ENCODE results near the gene ERI3. TPM values are rescaled to one million over a fixed set of nuclear protein-coding genes. Genes with fewer than 3 reads are reported as not detected.

ERI3 gene
- polyA plus RNA-seq, 2 of the 4 experiments (the other 2 are of a cell fraction): 43.4 to 44.7 TPM

GRCh38 chr1:44339731-44340130 is 15.3 kb downstream of the ERI3 start:
- DNase-seq (ENCODE audit: low read depth in 1 of 2, low spot score in 1 of 2) (no peak), ATAC-seq (no peak), FAIRE-seq (no peak)
- no peaks in the 10 kb centered on the region for H3K9me3 ChIP-seq
- CTCF ChIA-PET: interaction anchor here (1.1 kb wide), 1 partner anchor 18 kb away, joined by 5 read pairs; no protein-coding TSS in a partner anchor
- no peak overlapping the region for H3K4me3 ChIP-seq
- no peak overlapping the region for H3K4me2 ChIP-seq
- H3K4me1 ChIP-seq: peaks cover 9% of the 10 kb centered on the region; the same call in 2 of the 3 replicates
- 84% methylated on average over 4 of the region's 4 CpGs for WGBS (ENCODE audit: missing lambda C conversion rate)
- no peak overlapping the region for H3K27ac ChIP-seq
- POLR2A ChIA-PET: no interaction called here
- no peak for TF ChIP-seq ZSCAN20 (CRISPR knock-in tag; IDR thresholded peaks at IDR 0.05)
- TF ChIP-seq TP53 (CRISPR knock-in tag; IDR thresholded peaks at IDR 0.05): no peak
- no peak for TF ChIP-seq SMC3 (IDR thresholded peaks at IDR 0.05)
- TF ChIP-seq, protein P1, sequence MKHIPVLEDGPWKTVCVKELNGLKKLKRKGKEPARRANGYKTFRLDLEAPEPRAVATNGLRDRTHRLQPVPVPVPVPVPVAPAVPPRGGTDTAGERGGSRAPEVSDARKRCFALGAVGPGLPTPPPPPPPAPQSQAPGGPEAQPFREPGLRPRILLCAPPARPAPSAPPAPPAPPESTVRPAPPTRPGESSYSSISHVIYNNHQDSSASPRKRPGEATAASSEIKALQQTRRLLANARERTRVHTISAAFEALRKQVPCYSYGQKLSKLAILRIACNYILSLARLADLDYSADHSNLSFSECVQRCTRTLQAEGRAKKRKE (CRISPR knock-in tag; IDR thresholded peaks at IDR 0.05; ENCODE audit: low read depth): no peak
- no peak for TF ChIP-seq ZNF302 (CRISPR knock-in tag; IDR thresholded peaks at IDR 0.05)
- no peak for TF ChIP-seq POLR2AphosphoS2 (conservative IDR thresholded peaks at IDR 0.05; ENCODE audit: low read length)
- TF ChIP-seq, protein P2, sequence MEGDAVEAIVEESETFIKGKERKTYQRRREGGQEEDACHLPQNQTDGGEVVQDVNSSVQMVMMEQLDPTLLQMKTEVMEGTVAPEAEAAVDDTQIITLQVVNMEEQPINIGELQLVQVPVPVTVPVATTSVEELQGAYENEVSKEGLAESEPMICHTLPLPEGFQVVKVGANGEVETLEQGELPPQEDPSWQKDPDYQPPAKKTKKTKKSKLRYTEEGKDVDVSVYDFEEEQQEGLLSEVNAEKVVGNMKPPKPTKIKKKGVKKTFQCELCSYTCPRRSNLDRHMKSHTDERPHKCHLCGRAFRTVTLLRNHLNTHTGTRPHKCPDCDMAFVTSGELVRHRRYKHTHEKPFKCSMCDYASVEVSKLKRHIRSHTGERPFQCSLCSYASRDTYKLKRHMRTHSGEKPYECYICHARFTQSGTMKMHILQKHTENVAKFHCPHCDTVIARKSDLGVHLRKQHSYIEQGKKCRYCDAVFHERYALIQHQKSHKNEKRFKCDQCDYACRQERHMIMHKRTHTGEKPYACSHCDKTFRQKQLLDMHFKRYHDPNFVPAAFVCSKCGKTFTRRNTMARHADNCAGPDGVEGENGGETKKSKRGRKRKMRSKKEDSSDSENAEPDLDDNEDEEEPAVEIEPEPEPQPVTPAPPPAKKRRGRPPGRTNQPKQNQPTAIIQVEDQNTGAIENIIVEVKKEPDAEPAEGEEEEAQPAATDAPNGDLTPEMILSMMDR (IDR thresholded peaks at IDR 0.05): no peak
- no peak for TF ChIP-seq KDM5A (IDR thresholded peaks at IDR 0.05)

DNA sequence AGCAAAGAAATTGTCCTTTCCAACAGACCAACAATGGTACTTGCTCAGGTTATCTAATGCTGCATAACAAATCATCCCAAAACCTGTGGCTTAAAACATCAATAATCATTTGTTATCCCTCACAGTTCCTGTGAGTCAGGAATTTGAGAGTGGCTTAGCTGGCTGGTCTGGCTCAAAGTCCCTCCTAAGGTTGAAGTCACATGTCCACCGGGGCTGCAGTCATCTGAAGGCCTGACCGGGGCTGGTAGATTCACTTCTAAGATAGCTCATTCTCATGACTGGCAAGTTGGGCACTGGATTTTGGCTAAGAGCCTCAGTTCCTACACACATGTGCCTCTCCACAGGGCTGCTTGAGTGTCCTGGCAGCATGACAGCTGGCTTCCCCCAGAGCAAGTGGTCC is 16.9 kb downstream of the ERI3 start:
- FAIRE-seq (no peak), ATAC-seq (no peak), DNase-seq (ENCODE audit: low read depth in 1 of 2, low spot score in 1 of 2) (no peak)
- Histone ChIP-seq H3K4me1 (peaks cover 9% of the 10 kb centered on the region; the same call in 2 of the 3 replicates), H3K27ac (no peak overlapping the region), H3K4me3 (no peak overlapping the region), H3K9me3 (no peaks in the 10 kb centered on the region), H3K4me2 (no peak overlapping the region)
- 100% methylated on average over 1 of the region's 2 CpGs for WGBS (ENCODE audit: missing lambda C conversion rate)
- TF ChIP-seq REST (IDR thresholded peaks at IDR 0.05) (no peak), EHF (CRISPR knock-in tag; IDR thresholded peaks at IDR 0.05) (no peak), FOSB (CRISPR knock-in tag; IDR thresholded peaks at IDR 0.05) (no peak), SREBF2 (IDR thresholded peaks at IDR 0.05) (no peak), FOXS1 (CRISPR knock-in tag; IDR thresholded peaks at IDR 0.05) (no peak), RARB (CRISPR knock-in tag; IDR thresholded peaks at IDR 0.05) (no peak), MYC (IDR thresholded peaks at IDR 0.05; ENCODE audit: borderline replicate concordance, low read length) (no peak), POLR2A (IDR thresholded peaks at IDR 0.05; ENCODE audit: low read length) (no peak), ZFP36 (IDR thresholded peaks at IDR 0.05; ENCODE audit: borderline replicate concordance, partially characterized antibody) (no peak), PHF8 (IDR thresholded peaks at IDR 0.05; ENCODE audit: borderline replicate concordance, low read depth) (no peak), KDM1A (IDR thresholded peaks at IDR 0.05; ENCODE audit: low read depth) (no peak), SMC3 (IDR thresholded peaks at IDR 0.05) (no peak), RNF2 (IDR thresholded peaks at IDR 0.05; ENCODE audit: borderline replicate concordance, low read depth) (no peak), POLR2AphosphoS2 (conservative IDR thresholded peaks at IDR 0.05; ENCODE audit: low read length) (no peak), HMGXB4 (CRISPR knock-in tag; IDR thresholded peaks at IDR 0.05; ENCODE audit: borderline replicate concordance) (no peak)
- TF ChIP-seq, protein P3, sequence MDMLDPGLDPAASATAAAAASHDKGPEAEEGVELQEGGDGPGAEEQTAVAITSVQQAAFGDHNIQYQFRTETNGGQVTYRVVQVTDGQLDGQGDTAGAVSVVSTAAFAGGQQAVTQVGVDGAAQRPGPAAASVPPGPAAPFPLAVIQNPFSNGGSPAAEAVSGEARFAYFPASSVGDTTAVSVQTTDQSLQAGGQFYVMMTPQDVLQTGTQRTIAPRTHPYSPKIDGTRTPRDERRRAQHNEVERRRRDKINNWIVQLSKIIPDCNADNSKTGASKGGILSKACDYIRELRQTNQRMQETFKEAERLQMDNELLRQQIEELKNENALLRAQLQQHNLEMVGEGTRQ (IDR thresholded peaks at IDR 0.05): no peak
- TF ChIP-seq, protein P4, sequence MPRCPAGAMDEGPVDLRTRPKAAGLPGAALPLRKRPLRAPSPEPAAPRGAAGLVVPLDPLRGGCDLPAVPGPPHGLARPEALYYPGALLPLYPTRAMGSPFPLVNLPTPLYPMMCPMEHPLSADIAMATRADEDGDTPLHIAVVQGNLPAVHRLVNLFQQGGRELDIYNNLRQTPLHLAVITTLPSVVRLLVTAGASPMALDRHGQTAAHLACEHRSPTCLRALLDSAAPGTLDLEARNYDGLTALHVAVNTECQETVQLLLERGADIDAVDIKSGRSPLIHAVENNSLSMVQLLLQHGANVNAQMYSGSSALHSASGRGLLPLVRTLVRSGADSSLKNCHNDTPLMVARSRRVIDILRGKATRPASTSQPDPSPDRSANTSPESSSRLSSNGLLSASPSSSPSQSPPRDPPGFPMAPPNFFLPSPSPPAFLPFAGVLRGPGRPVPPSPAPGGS (IDR thresholded peaks at IDR 0.05): no peak
- TF ChIP-seq, protein P5, sequence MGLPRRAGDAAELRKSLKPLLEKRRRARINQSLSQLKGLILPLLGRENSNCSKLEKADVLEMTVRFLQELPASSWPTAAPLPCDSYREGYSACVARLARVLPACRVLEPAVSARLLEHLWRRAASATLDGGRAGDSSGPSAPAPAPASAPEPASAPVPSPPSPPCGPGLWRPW (IDR thresholded peaks at IDR 0.05): no peak
- ChIA-PET POLR2A (no interaction called here), CTCF (interaction anchor here (1.1 to 2.1 kb wide), 5 partner anchors 9 to 22 kb away, joined by 3 to 8 read pairs (median 4); no protein-coding TSS in a partner anchor)
